Coronary artery (tissue), 2 donors: Measurements from ENCODE around the gene RALGAPA2.

Source experiments
- DNase-seq: peaks from one replicate; pipeline ENCODE4 v3.0.0-alpha.2; 2017; ENCODE audit warnings: low spot score
- H3K27ac ChIP-seq, 2 donors: fragments of 200-600 bp; sonication (generic); one replicate each; pipeline ENCODE4 v1.5.1; 2016 to 2019
- H3K4me3 ChIP-seq: fragments of 200-600 bp; sonication (generic); 2 replicates; pipeline ENCODE4 v1.5.1; 2016; ENCODE audit warnings: mild to moderate bottlenecking, moderate library complexity
- TF ChIP-seq, protein P1 (sequence below): fragments of 200-600 bp; sonication (generic); IDR thresholded peaks from one replicate; pipeline ENCODE4 v1.5.1; 2019; ENCODE audit warnings: antibody characterized with exemption

Gene RALGAPA2

GRCh38 chr20:20407891-20408805 lies 304.3 kb downstream of the RALGAPA2 start:
- Histone ChIP-seq H3K4me3 (no peak overlapping the region), H3K27ac (no peak overlapping the region)
- DNase-seq: no peak
- TF ChIP-seq, protein P1, sequence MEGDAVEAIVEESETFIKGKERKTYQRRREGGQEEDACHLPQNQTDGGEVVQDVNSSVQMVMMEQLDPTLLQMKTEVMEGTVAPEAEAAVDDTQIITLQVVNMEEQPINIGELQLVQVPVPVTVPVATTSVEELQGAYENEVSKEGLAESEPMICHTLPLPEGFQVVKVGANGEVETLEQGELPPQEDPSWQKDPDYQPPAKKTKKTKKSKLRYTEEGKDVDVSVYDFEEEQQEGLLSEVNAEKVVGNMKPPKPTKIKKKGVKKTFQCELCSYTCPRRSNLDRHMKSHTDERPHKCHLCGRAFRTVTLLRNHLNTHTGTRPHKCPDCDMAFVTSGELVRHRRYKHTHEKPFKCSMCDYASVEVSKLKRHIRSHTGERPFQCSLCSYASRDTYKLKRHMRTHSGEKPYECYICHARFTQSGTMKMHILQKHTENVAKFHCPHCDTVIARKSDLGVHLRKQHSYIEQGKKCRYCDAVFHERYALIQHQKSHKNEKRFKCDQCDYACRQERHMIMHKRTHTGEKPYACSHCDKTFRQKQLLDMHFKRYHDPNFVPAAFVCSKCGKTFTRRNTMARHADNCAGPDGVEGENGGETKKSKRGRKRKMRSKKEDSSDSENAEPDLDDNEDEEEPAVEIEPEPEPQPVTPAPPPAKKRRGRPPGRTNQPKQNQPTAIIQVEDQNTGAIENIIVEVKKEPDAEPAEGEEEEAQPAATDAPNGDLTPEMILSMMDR: no peak

GRCh38 chr20:20406306-20406705 lies 306.1 kb downstream of the RALGAPA2 start:
- TF ChIP-seq, protein P1: no peak
- no peak for DNase-seq

DNA sequence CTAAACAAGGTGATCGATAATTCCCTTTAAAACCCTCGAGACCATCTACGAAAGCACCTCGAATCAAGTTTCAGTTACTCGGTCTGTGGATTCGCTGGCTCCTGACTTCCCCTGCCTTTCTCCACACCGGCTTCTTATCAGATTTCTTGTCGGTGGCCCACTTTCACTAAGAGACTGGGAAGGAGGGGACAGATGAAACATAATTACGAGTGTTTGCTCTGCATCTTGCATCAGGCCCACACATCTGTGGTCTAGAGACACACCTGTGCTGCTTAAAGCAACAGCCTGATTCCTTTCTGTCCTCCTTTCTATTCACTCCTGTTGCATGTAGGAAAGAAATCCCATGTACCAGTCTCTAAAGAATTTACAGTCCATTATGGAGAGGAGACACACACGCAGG lies 306.8 kb downstream of the RALGAPA2 start:
- Histone ChIP-seq H3K4me3 (no peak overlapping the region), H3K27ac (no peak overlapping the region)
- TF ChIP-seq, protein P1: no peak
- no peak for DNase-seq

More at GRCh38 chr20:20406306-20406705, 306.1 kb downstream of the RALGAPA2 start:
- H3K27ac ChIP-seq: no peak overlapping the region
- H3K4me3 ChIP-seq: no peak overlapping the region

- TF ChIP-seq, protein P1: no peak
- no peak for DNase-seq
- Histone ChIP-seq H3K4me3 (no peak overlapping the region), H3K27ac (no peak overlapping the region)
These were observed 307.8 kb downstream of the RALGAPA2 start for GRCh38 chr20:20404633-20405032.

- Histone ChIP-seq H3K4me3 (no peak overlapping the region), H3K27ac (no peak overlapping the region)
- no peak for DNase-seq
- TF ChIP-seq, protein P1: no peak
These were observed 310.5 kb downstream of the RALGAPA2 start for GRCh38 chr20:20401991-20402390.

- Histone ChIP-seq H3K4me3 (no peak overlapping the region), H3K27ac (no peak overlapping the region)
- TF ChIP-seq, protein P1: no peak
- DNase-seq: no peak
These were observed 312.6 kb downstream of the RALGAPA2 start for GRCh38 chr20:20399531-20400500.
